Astrocyte (in vitro differentiated cells and primary cell): Measurements from ENCODE around the gene SMO. TPM values are rescaled to one million over a fixed set of nuclear protein-coding genes. Genes with fewer than 3 reads are reported as not detected.

ENCODE experiments used
- DNase-seq: peaks from one replicate; pipeline ENCODE4 v3.0.0-alpha.2; 2010; ENCODE audit warnings: low read depth
- FAIRE-seq: peaks from 2 replicates; lab custom pipeline; 2011; peaks lifted over from hg19 to GRCh38; lab: Jason Lieb, UNC
- H2AFZ ChIP-seq: 2 replicates; pipeline ENCODE4 v1.6.0; 2012; ENCODE audit warnings: low read depth, low read length, inconsistent platforms
- H3K27ac ChIP-seq: 2 replicates; pipeline ENCODE4 v1.5.1; 2011; ENCODE audit warnings: low read depth, low read length, inconsistent platforms
- H3K27me3 ChIP-seq: 2 replicates; pipeline ENCODE4 v1.6.0; 2011; ENCODE audit warnings: low read length, inconsistent platforms; ENCODE audit not compliant: insufficient read depth
- H3K36me3 ChIP-seq: 2 replicates; pipeline ENCODE4 v1.5.1; 2011; ENCODE audit warnings: low read length, inconsistent platforms; ENCODE audit not compliant: insufficient read depth
- H3K4me1 ChIP-seq: 2 replicates; pipeline ENCODE4 v1.5.1; 2011; ENCODE audit warnings: low read length, inconsistent platforms; ENCODE audit not compliant: insufficient read depth
- H3K4me2 ChIP-seq: 2 replicates; pipeline ENCODE4 v1.6.0; 2012; ENCODE audit warnings: low read length, inconsistent platforms
- H3K4me3 ChIP-seq: 2 replicates; pipeline ENCODE4 v1.5.1; 2011; ENCODE audit warnings: low read depth, mild to moderate bottlenecking, low read length, inconsistent platforms; ENCODE audit not compliant: insufficient read depth
- H3K79me2 ChIP-seq: 2 replicates; pipeline ENCODE4 v1.6.0; 2012; ENCODE audit warnings: mild to moderate bottlenecking, low read length, inconsistent platforms; ENCODE audit not compliant: insufficient read depth
- H3K9ac ChIP-seq: 2 replicates; pipeline ENCODE4 v1.6.0; 2012; ENCODE audit warnings: mild to moderate bottlenecking, low read length, inconsistent platforms
- H3K9me3 ChIP-seq: 2 replicates; pipeline ENCODE4 v1.5.1; 2012; ENCODE audit warnings: low read depth, mild to moderate bottlenecking, low read length, inconsistent platforms; ENCODE audit not compliant: insufficient read depth
- H4K20me1 ChIP-seq: 2 replicates; pipeline ENCODE4 v1.6.0; 2012; ENCODE audit warnings: low read length, inconsistent platforms; ENCODE audit not compliant: insufficient read depth
- H3K27ac Mint-ChIP-seq: one replicate; pipeline ENCODE4 v1.8.0; 2021; ENCODE audit warnings: mild to moderate bottlenecking, mixed read lengths; ENCODE audit not compliant: unreplicated experiment
- H3K27me3 Mint-ChIP-seq: one replicate; pipeline ENCODE4 v1.8.0; 2021; ENCODE audit warnings: low read depth, mixed read lengths; ENCODE audit not compliant: unreplicated experiment
- H3K36me3 Mint-ChIP-seq: one replicate; pipeline ENCODE4 v1.8.0; 2021; ENCODE audit warnings: low read depth, mixed read lengths; ENCODE audit not compliant: unreplicated experiment
- H3K4me1 Mint-ChIP-seq: one replicate; pipeline ENCODE4 v1.8.0; 2021; ENCODE audit warnings: low read depth, mixed read lengths; ENCODE audit not compliant: unreplicated experiment
- H3K4me3 Mint-ChIP-seq: one replicate; pipeline ENCODE4 v1.8.0; 2021; ENCODE audit warnings: mild to moderate bottlenecking, moderate library complexity, mixed read lengths; ENCODE audit not compliant: unreplicated experiment
- H3K9me3 Mint-ChIP-seq: one replicate; pipeline ENCODE4 v1.8.0; 2021; ENCODE audit warnings: mild to moderate bottlenecking, mixed read lengths; ENCODE audit not compliant: unreplicated experiment
- EZH2 ChIP-seq: IDR thresholded peaks from 2 replicates; pipeline ENCODE4 v1.6.1; 2012; ENCODE audit warnings: mild to moderate bottlenecking, low read length, inconsistent platforms; ENCODE audit not compliant: insufficient read depth
- total RNA-seq: library from RNA; stranded (reverse); gene quantifications from 2 replicates; pipeline ENCODE4 v1.2.1, GENCODE V29; 2021
- TF ChIP-seq, protein P1 (sequence below): IDR thresholded peaks from 2 replicates; pipeline ENCODE4 v1.5.1; 2011; ENCODE audit warnings: low read depth, mild to moderate bottlenecking, inconsistent platforms, low read length, moderate library complexity; ENCODE audit not compliant: insufficient read depth

The SMO gene
- total RNA-seq, 1 donor from 2014 or later = 20.0 TPM

DNA sequence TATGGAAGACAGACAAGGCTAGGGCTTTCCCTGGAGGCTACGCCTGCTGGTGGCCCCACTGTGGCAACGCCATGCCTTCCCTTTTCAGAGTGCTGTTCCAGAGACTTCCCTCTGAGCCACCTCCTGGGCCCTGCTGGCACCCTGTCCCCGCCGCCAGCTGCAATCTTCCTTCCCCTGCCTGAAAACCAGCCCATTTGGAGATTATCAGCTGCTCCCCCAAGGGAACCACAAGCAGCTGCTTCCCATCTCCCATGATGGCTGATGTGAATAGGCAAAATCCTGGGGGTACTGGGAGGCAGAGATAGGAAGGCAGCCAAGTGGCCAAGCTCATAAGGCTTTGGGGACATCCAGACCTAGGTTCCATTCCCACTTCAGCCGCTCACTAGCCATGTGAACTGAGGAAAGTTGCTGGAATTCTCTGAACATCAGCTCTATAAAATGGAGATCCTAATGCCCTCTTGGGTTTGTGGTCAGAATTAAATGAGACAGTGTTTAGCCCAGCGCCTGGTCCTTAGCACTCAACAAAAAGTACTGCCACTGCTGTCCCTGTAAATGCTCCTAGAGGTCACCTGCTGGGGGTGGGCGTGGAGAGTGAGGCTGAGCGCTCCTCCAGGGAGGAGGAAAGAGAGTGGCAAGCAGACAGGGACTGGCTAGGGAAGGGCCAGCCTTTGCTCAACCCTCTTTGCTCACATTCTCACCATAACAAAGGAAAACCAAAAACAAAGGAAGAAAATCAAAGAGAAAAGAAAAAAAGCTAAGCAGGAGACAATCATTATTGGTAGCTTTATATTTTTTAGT lies 38.0 kb upstream of the SMO start:
- peaks cover 32% of the 10 kb centered on the region for H3K27me3 Mint-ChIP-seq
- H3K27me3 ChIP-seq = peaks cover 41% of the 10 kb centered on the region

GRCh38 chr7:129157651-129158050 lies 30.8 kb upstream of the SMO start:
- no peaks in the 10 kb centered on the region for H3K27me3 Mint-ChIP-seq
- no peak for FAIRE-seq
- H3K4me1 Mint-ChIP-seq = no peaks in the 10 kb centered on the region
- H3K4me3 ChIP-seq = no peak overlapping the region
- no peaks in the 10 kb centered on the region for H3K36me3 ChIP-seq
- no peak for DNase-seq
- TF ChIP-seq, protein P1, sequence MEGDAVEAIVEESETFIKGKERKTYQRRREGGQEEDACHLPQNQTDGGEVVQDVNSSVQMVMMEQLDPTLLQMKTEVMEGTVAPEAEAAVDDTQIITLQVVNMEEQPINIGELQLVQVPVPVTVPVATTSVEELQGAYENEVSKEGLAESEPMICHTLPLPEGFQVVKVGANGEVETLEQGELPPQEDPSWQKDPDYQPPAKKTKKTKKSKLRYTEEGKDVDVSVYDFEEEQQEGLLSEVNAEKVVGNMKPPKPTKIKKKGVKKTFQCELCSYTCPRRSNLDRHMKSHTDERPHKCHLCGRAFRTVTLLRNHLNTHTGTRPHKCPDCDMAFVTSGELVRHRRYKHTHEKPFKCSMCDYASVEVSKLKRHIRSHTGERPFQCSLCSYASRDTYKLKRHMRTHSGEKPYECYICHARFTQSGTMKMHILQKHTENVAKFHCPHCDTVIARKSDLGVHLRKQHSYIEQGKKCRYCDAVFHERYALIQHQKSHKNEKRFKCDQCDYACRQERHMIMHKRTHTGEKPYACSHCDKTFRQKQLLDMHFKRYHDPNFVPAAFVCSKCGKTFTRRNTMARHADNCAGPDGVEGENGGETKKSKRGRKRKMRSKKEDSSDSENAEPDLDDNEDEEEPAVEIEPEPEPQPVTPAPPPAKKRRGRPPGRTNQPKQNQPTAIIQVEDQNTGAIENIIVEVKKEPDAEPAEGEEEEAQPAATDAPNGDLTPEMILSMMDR = no peak
- TF ChIP-seq EZH2 = no peak
- no peak overlapping the region for H3K27ac Mint-ChIP-seq
- no peaks in the 10 kb centered on the region for H3K36me3 Mint-ChIP-seq
- no peak overlapping the region for H3K9ac ChIP-seq
- no peaks in the 10 kb centered on the region for H4K20me1 ChIP-seq
- H3K27ac ChIP-seq = no peak overlapping the region
- H3K79me2 ChIP-seq = no peaks in the 10 kb centered on the region
- peaks cover 2% of the 10 kb centered on the region for H3K9me3 Mint-ChIP-seq
- no peaks in the 10 kb centered on the region for H3K4me1 ChIP-seq
- no peak overlapping the region for H3K4me2 ChIP-seq
- no peaks in the 10 kb centered on the region for H3K9me3 ChIP-seq
- peaks cover 4% of the 10 kb centered on the region for H3K27me3 ChIP-seq
- no peak overlapping the region for H2AFZ ChIP-seq
- no peak overlapping the region for H3K4me3 Mint-ChIP-seq

More for the DNA sequence above, 38.0 kb upstream of the SMO start:
- no peak overlapping the region for H3K27ac Mint-ChIP-seq
- H3K4me3 Mint-ChIP-seq = no peak overlapping the region
- H3K9me3 Mint-ChIP-seq = peaks cover 2% of the 10 kb centered on the region
- H3K79me2 ChIP-seq = no peaks in the 10 kb centered on the region
- no peak overlapping the region for H3K4me3 ChIP-seq
- no peaks in the 10 kb centered on the region for H3K9me3 ChIP-seq
- no peaks in the 10 kb centered on the region for H3K36me3 Mint-ChIP-seq
- H3K4me1 Mint-ChIP-seq = no peaks in the 10 kb centered on the region
- no peak overlapping the region for H3K9ac ChIP-seq
- TF ChIP-seq, protein P1 = no peak
- TF ChIP-seq EZH2 = no peak
- no peaks in the 10 kb centered on the region for H4K20me1 ChIP-seq
- no peaks in the 10 kb centered on the region for H3K4me1 ChIP-seq
- DNase-seq (no peak), FAIRE-seq (no peak)
- no peak overlapping the region for H2AFZ ChIP-seq
- no peaks in the 10 kb centered on the region for H3K36me3 ChIP-seq
- no peak overlapping the region for H3K27ac ChIP-seq
- no peak overlapping the region for H3K4me2 ChIP-seq

DNA sequence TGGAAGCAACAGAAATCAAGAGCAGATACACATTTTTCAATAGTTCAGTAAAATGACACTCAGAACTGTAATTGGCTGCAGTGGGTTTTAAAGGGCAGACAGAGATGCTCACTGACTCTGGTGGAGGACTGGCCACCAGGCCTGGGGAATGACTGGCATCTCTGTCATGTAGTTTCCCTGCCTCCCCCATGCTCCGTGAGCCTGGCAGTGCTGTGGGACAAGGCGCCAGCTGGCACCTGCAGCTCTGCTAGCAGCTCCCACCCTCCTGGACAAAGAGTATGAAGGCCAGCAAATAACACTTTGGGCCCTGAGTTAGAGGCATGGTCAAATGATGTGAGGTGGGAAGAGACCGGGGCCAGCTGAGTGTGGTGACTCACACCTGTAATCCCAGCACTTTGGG lies 28.9 kb upstream of the SMO start:
- H3K36me3 Mint-ChIP-seq = no peaks in the 10 kb centered on the region
- peaks cover 2% of the 10 kb centered on the region for H3K9me3 Mint-ChIP-seq
- H3K9ac ChIP-seq = no peak overlapping the region
- H3K27ac Mint-ChIP-seq = no peak overlapping the region
- H3K9me3 ChIP-seq = no peaks in the 10 kb centered on the region
- no peaks in the 10 kb centered on the region for H3K36me3 ChIP-seq
- TF ChIP-seq, protein P1 = no peak
- no peak for TF ChIP-seq EZH2
- no peaks in the 10 kb centered on the region for H3K79me2 ChIP-seq
- H3K4me3 ChIP-seq = no peak overlapping the region
- no peak overlapping the region for H3K4me3 Mint-ChIP-seq
- H3K4me1 ChIP-seq = no peaks in the 10 kb centered on the region
- H3K27me3 Mint-ChIP-seq = no peaks in the 10 kb centered on the region
- peaks cover 4% of the 10 kb centered on the region for H3K27me3 ChIP-seq
- no peaks in the 10 kb centered on the region for H4K20me1 ChIP-seq
- FAIRE-seq (no peak), DNase-seq (no peak)
- no peak overlapping the region for H3K4me2 ChIP-seq
- H3K4me1 Mint-ChIP-seq = no peaks in the 10 kb centered on the region
- no peak overlapping the region for H2AFZ ChIP-seq
- no peak overlapping the region for H3K27ac ChIP-seq
